Gastroesophageal sphincter (tissue), 3 donors: ENCODE data around the gene SMIM26.

Experiments
- CTCF ChIP-seq, 4 experiments: fragments of 200-600 bp in 2 of 4; fragments of 450-650 bp in 2 of 4; sonication (generic) in 1 of 4; IDR thresholded peaks; one replicate each; pipeline ENCODE4 v1.5.1; 2017 to 2019; ENCODE audit warnings: antibody characterized with exemption in 4 of 4, mild to moderate bottlenecking in 2 of 4, moderate library complexity in 2 of 4
- POLR2A ChIP-seq, 2 donors: fragments of 450-650 bp; IDR thresholded peaks; one replicate each; pipeline ENCODE4 v1.6.1; 2017; ENCODE audit warnings: antibody characterized with exemption in 2 of 2, mild to moderate bottlenecking in 2 of 2, moderate library complexity in 1 of 2

DNA sequence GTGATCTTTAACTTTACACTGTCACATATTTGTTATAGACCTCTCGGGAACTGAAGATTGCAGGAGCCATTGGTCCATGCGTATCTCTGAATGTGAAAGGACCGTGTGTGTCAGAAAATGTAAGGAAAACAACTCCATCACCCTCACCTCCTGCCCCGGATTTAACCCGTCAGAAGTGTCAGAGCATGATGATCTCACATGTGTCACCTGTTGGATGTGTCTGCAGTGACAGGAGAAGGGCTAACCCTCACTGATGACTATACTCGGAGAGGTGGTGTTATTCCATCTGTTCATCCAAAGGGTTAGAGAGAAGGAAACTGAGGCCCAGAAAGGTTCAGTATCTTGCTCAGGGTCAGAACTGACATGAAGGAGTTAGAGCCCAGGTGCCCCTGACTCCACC lies 34.6 kb upstream of the SMIM26 start:
- TF ChIP-seq CTCF (IDR thresholded peaks at IDR 0.05) = no peak
- no peak for TF ChIP-seq POLR2A (IDR thresholded peaks at IDR 0.05)
